T-helper 1 cell (primary cell): Measurements from ENCODE around the gene PLEKHA5.
A peak's percentile ranks its signal among the peaks of the same experiment; 100 is the strongest.

Source experiments
- DNase-seq, 5 donors: peaks; one replicate each; pipeline ENCODE4 v3.0.0-alpha.2; 2012 to 2020

PLEKHA5 gene

GRCh38 chr12:19130224-19131024, 891 bp downstream of the PLEKHA5 start:
- peak in 1 of 5 donors; percentile 4 for DNase-seq

- DNase-seq = no peak
Observed at GRCh38 chr12:19131025-19131444, 1.5 kb downstream of the PLEKHA5 start.

- DNase-seq = no peak
Observed at GRCh38 chr12:19138551-19138950, 9.0 kb downstream of the PLEKHA5 start.

GRCh38 chr12:19138956-19139355, 9.4 kb downstream of the PLEKHA5 start:
- DNase-seq = no peak

GRCh38 chr12:19139615-19140194, 10.2 kb downstream of the PLEKHA5 start:
- no peak for DNase-seq

GRCh38 chr12:19140381-19141236, 11.1 kb downstream of the PLEKHA5 start:
- DNase-seq = no peak

- no peak for DNase-seq
Observed at GRCh38 chr12:19142499-19142898, 13.0 kb downstream of the PLEKHA5 start.

- DNase-seq = no peak
Observed at GRCh38 chr12:19144287-19144686, 14.8 kb downstream of the PLEKHA5 start.

- no peak for DNase-seq
Observed at GRCh38 chr12:19144985-19145384, 15.5 kb downstream of the PLEKHA5 start.

- no peak for DNase-seq
Observed at GRCh38 chr12:19148860-19149259, 19.3 kb downstream of the PLEKHA5 start.

- DNase-seq = no peak
Observed at GRCh38 chr12:19150273-19150900, 20.9 kb downstream of the PLEKHA5 start.

GRCh38 chr12:19151298-19151697, 21.8 kb downstream of the PLEKHA5 start:
- no peak for DNase-seq

GRCh38 chr12:19153396-19153795, 23.9 kb downstream of the PLEKHA5 start:
- DNase-seq = no peak

GRCh38 chr12:19154686-19155085, 25.2 kb downstream of the PLEKHA5 start:
- DNase-seq = no peak

- DNase-seq = no peak
Observed at GRCh38 chr12:19155981-19156734, 26.6 kb downstream of the PLEKHA5 start.

GRCh38 chr12:19158923-19159322, 29.4 kb downstream of the PLEKHA5 start:
- DNase-seq = no peak

- DNase-seq = no peak
Observed at GRCh38 chr12:19161216-19161615, 31.7 kb downstream of the PLEKHA5 start.

- no peak for DNase-seq
Observed at GRCh38 chr12:19165451-19165850, 35.9 kb downstream of the PLEKHA5 start.

GRCh38 chr12:19166387-19166786, 36.9 kb downstream of the PLEKHA5 start:
- DNase-seq = no peak

- DNase-seq = no peak
Observed at GRCh38 chr12:19166956-19167355, 37.4 kb downstream of the PLEKHA5 start.

- DNase-seq = no peak
Observed at GRCh38 chr12:19167708-19168107, 38.2 kb downstream of the PLEKHA5 start.

GRCh38 chr12:19168644-19169043, 39.1 kb downstream of the PLEKHA5 start:
- DNase-seq = no peak
